ENCODE data around the gene ZNF135. TPM values are rescaled to one million over a fixed set of nuclear protein-coding genes. Genes with fewer than 3 reads are reported as not detected.

Gene ZNF135
- total and polyA plus RNA-seq, 2 of the 13 experiments (the other 11 are each of a cell fraction or from before 2014, with no cell fraction given), result not detected

GRCh38 chr19:58038688-58039204 is 20.3 kb upstream of the ZNF135 start (continued):
- TF ChIP-seq SOX13 (IDR thresholded peaks at IDR 0.05), result no peak
- TF ChIP-seq SOX13 (CRISPR knock-in tag; conservative IDR thresholded peaks at IDR 0.05 in 1 of 2, IDR thresholded peaks at IDR 0.05 in 1 of 2), result peak in 1 of 2 experiments; percentile 21; a peak in 1 of 4 replicates
- TF ChIP-seq ZNF550 (CRISPR knock-in tag; IDR thresholded peaks at IDR 0.05; ENCODE audit: borderline replicate concordance), result no peak
- no peak for TF ChIP-seq SOX5 (CRISPR knock-in tag; IDR thresholded peaks at IDR 0.05; ENCODE audit: borderline replicate concordance)
- TF ChIP-seq MTA1 (CRISPR knock-in tag; IDR thresholded peaks at IDR 0.05; ENCODE audit: borderline replicate concordance), result peak; percentile 46; the same call in 1 of the 2 replicates
- TF ChIP-seq TCF7 (IDR thresholded peaks at IDR 0.05; ENCODE audit: low read depth), result no peak
- TF ChIP-seq ZBTB33 (CRISPR knock-in tag; IDR thresholded peaks at IDR 0.05), result no peak
- TF ChIP-seq ZNF574 (CRISPR knock-in tag; IDR thresholded peaks at IDR 0.05), result peak; percentile 52
- TF ChIP-seq AGO2 (optimal IDR thresholded peaks at IDR 0.05; ENCODE audit: low read depth, low read length), result no peak
- no peak for TF ChIP-seq ZNF761 (CRISPR knock-in tag; conservative IDR thresholded peaks at IDR 0.05)
- TF ChIP-seq GZF1 (CRISPR knock-in tag; IDR thresholded peaks at IDR 0.05), result no peak
- 0 out of 2 replicates have a peak, but pooled peaks have one; percentile 32 for TF ChIP-seq PHF21A (CRISPR knock-in tag; IDR thresholded peaks at IDR 0.05)
- TF ChIP-seq ETV6 (CRISPR knock-in tag; conservative IDR thresholded peaks at IDR 0.05), result no peak
- TF ChIP-seq POLR2A (IDR thresholded peaks at IDR 0.05; ENCODE audit: insufficient read depth in 1 of 2, low read depth in 2 of 2, low read length in 2 of 2), result no peak
- TF ChIP-seq TFDP2 (CRISPR knock-in tag; IDR thresholded peaks at IDR 0.05), result 0 out of 2 replicates have a peak, but pooled peaks have one; percentile 14
- TF ChIP-seq KDM3A (CRISPR knock-in tag; IDR thresholded peaks at IDR 0.05; ENCODE audit: low read depth), result no peak
- no peak for TF ChIP-seq FOSL1 (CRISPR knock-in tag; IDR thresholded peaks at IDR 0.05; ENCODE audit: borderline replicate concordance)
- TF ChIP-seq, protein P1, sequence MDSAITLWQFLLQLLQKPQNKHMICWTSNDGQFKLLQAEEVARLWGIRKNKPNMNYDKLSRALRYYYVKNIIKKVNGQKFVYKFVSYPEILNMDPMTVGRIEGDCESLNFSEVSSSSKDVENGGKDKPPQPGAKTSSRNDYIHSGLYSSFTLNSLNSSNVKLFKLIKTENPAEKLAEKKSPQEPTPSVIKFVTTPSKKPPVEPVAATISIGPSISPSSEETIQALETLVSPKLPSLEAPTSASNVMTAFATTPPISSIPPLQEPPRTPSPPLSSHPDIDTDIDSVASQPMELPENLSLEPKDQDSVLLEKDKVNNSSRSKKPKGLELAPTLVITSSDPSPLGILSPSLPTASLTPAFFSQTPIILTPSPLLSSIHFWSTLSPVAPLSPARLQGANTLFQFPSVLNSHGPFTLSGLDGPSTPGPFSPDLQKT (CRISPR knock-in tag; IDR thresholded peaks at IDR 0.05; ENCODE audit: borderline replicate concordance), result no peak
- no peak for TF ChIP-seq ZSCAN25 (CRISPR knock-in tag; IDR thresholded peaks at IDR 0.05)
- no peak for TF ChIP-seq ARHGAP35 (CRISPR knock-in tag; IDR thresholded peaks at IDR 0.05; ENCODE audit: borderline replicate concordance)
- TF ChIP-seq ZNF782 (CRISPR knock-in tag; IDR thresholded peaks at IDR 0.05; ENCODE audit: borderline replicate concordance), result 0 out of 2 replicates have a peak, but pooled peaks have one; percentile 32
- TF ChIP-seq HOXA7 (CRISPR knock-in tag; IDR thresholded peaks at IDR 0.05), result no peak
- no peak for TF ChIP-seq CBX2 (IDR thresholded peaks at IDR 0.05; ENCODE audit: low read depth, low read length)
- TF ChIP-seq CBX2 (CRISPR knock-in tag; IDR thresholded peaks at IDR 0.05; ENCODE audit: low read depth), result no peak
- TF ChIP-seq PHF8 (CRISPR knock-in tag; IDR thresholded peaks at IDR 0.05), result peak; percentile 20; the same call in 1 of the 2 replicates
- TF ChIP-seq ZSCAN22 (CRISPR knock-in tag; IDR thresholded peaks at IDR 0.05), result no peak

Data from HepG2 (cell line).